Renal pelvis (tissue), 4 donors: ENCODE data around the gene NOL6. TPM values are rescaled to one million over a fixed set of nuclear protein-coding genes. Genes with fewer than 3 reads are reported as not detected.
"Not testable (repeated sequence)": the region's sequence is repeated elsewhere in the genome, so short reads cannot be mapped to it uniquely, and the experiment has no call there.

Source experiments
- DNase-seq: peaks from one replicate; pipeline ENCODE4 v3.0.0-alpha.2; 2013
- polyA plus RNA-seq, 3 donors: library from polyadenylated mRNA; unstranded; fragments of 120-200 nt; gene quantifications; one replicate each; pipeline ENCODE4 v1.2.1, GENCODE V29; 2013; ENCODE audit not compliant: insufficient read length in 3 of 3

The NOL6 gene
- polyA plus RNA-seq, 3 donors: 26.6 to 27.1 (median 26.9) TPM

DNA sequence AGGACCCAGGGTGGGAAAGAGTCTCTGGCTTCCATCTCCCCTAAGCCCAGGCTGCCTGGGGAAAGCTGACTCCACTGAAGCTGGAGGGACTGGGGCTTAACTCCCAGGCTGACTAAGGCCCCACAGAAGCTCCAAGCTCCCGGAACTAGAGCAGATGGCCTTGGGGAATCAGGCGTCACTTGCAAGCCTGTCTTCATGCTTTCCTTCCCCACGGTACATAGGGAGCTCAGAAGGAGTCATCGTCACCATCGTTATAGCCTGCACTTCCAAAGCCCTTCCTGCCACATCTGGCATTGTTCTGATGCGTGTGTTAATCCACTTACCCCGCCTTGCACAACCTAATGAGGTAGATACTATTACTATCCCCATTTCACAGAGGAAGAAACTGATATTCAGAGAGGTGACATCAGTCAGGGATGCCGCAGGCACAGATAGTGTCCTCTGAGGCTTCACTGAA lies 37.9 kb downstream of the NOL6 start:
- DNase-seq: no peak

DNA sequence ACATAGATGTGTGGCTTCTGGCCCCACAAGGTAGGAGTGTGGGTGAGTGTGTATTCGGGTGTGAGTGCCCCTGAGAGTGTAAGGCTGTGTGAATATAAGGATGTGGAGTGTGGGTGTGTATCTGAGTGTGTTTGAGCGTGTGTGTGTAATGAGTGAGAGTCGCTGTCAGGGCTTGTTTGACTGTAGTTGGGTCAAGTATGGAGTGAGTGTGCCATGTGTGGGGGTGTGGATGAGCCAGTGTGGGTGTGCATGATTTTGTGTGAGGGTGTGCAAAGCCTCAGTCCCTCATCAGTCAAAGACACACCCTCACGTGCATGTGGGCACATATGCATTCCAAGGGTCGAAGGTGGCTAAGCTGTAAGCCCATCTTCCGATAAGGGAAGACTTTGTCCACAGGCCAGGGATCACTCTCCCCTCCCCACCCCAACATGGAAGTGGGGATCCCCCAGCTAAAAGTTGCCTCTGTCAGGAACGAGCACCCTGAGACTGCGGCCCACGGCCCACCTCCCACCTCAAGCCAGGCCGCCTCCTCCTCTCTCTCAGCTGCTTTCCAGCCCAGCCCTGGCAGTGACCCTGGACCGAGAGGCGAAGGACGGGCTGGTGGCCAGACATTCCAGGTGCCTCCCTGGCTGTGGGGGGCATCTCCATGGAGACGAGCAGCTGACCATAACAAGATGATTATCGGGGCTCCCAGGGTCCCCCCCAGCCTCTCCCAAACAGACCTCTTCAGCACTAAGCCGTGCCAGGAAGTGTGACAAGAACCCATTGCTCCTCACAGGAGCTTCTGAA lies 39.2 kb downstream of the NOL6 start:
- DNase-seq: no peak

DNA sequence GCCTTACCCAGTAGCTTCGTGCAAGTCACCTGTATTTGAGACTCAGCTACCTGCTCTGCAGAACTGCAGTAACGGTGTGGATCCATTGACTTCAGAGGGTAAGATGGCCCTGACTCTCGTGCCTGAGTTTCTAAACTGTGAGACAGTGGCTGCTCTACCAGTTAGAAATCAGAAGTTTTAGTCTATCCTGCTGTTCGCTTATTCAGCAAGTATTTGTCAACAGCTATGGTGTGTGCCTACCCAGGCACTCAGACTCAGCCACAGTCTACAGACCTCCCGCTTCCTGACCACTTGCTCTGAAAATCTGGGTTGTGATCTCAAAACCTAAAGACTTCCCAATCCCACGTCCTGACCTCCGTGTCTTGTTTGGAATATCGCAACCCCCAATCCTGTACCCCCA lies 39.9 kb downstream of the NOL6 start:
- no peak for DNase-seq

DNA sequence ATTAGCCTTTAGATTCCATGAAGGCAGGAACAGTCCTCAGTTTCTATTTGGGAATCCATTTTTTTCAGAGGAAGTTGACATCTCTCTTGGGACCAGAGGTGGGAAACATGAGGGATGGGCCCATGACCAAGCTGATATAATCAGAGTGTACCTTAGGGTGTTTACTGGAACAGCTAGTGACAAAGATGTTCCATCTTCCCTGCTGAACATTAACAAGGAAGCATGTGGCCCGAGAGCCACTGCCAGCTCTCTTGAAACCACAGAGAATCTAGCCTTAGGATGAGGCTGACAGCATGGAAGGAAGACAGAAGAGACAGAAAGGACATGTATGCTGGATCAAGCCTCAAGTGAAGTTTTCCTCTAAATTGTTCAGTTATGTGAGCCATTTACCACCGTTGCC lies 42.3 kb downstream of the NOL6 start:
- no peak for DNase-seq

GRCh38 chr9:33430942-33431341 lies 42.8 kb downstream of the NOL6 start:
- no peak for DNase-seq

DNA sequence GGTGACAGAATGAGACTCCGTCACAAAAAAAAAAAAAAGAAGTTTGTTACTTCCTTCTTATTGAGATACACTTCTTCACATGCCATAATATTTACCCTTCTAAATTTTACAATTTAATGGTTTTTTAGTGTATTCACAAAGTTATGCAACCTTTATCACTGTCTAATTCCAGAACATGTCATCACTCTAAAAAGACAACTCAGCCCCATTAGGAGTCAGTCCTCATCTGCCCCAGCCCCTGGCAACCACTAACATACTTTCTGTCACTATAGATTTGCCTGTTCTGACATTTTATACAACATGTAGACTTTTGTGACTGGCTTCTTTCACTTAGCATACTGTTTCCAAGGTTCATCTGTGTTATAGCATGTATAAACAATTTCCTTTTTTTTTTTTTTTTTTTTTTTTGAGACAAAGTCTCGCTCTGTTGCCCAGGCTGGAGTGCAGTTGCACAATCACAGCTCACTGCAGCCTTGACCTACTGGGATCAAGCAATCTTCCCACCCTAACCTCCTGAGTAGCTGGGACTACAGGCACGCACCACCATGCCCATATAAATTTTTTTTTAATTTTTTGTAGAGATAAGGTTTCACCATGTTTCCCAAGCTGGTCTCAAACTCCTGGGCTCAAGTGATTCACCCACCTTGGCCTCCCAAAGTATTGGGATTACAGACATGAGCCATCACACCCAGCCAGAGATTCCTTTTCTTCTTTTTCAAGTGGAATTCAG lies 44.3 kb downstream of the NOL6 start:
- DNase-seq: no peak

DNA sequence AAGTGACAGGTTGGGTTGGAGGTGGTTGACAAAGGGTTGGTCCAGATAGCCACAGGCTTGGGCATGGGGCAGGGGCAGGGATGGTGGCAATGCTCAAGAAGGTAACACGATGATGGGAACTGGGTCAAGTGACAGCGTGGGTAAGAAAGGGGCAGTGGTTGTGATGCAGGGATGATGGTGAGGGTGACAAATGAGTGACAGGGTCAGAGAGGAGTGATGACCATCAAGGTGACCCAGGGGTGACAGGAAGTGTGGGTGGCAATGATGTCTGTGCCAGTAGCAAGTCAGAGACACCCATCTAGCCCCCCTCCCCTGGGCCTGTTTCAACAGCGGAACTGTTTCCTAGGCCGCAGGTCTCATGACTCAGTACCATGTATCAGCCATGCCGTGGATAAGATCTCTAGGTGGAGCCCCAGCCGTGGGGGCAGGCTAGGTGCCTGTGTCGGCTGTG lies 46.9 kb downstream of the NOL6 start:
- no peak for DNase-seq

DNA sequence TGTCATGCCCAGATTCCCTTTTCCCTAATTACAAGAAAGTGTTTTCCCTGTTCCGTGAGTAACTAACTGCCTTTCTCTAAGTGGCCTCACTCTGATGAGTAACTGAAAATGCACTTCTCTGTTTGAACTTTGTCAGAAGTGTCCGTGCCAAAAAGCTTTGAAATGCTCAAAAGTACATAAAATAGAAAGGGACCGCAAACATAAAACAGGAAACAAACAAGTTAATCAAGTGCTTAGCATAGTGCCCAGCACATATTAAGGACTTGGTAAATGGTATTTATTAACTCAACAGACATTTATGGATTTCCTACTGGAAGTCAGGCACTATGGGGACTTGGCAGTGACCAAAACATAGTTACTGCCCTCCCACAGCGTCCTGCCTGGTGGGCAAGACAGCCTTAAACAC lies 48.6 kb downstream of the NOL6 start:
- no peak for DNase-seq

DNA sequence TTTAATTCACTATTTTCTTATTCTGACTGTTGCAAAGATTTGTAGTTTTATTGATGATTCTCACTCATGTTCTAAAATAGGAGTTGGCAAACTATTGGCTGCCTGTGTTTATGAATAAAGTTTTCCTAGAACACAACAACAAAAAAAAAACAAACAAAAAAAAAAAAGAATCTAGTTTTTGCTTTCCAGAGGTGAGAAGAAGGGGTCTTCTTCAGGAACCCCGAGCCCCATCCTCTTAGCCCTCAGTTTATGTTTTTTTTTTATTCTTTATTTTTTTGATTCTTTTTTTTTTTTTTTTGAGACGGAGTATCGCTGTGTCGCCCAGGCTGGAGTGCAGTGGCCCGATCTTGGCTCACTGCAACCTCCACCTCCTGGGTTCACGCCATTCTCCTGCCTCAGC lies 49.2 kb downstream of the NOL6 start:
- DNase-seq: not testable (repeated sequence)

DNA sequence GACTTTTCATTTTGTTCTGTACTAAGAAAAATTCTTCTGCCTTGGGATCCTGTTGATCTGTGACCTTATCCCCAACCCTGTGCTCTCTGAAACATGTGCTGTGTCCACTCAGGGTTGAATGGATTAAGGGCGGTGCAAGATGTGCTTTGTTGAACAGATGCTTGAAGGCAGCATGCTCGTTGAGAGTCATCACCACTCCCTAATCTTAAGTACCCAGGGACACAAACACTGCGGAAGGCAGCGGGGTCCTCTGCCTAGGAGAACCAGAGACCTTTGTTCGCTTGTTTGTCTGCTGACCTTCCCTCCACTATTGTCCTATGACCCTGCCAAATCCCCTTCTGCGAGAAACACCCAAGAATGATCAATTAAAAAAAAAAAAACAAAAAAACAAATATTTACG lies 49.7 kb downstream of the NOL6 start:
- DNase-seq: not testable (repeated sequence)

- DNase-seq: no peak
Measured at GRCh38 chr9:33419708-33420303, 53.9 kb downstream of the NOL6 start.

GRCh38 chr9:33418090-33418489 lies 55.6 kb downstream of the NOL6 start:
- DNase-seq: no peak

DNA sequence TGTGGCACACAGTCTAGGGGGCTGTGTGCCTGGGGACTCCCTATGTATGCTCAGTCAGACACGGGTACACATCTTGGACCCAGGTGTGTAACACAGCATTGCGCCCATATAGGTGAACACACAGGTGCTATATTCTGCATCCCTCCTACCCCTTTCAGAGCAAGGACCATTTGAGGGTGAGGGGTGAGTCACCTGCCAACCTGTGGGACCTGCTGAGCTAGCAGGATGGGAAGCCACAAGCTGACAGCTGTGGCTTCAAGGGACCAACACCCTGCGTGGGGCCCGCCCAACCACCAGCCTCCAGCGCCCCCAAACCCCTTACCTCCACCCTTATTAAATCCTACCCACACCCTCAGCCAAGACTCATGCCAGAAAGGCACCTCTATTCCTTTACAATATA lies 56.7 kb downstream of the NOL6 start:
- DNase-seq: no peak

DNA sequence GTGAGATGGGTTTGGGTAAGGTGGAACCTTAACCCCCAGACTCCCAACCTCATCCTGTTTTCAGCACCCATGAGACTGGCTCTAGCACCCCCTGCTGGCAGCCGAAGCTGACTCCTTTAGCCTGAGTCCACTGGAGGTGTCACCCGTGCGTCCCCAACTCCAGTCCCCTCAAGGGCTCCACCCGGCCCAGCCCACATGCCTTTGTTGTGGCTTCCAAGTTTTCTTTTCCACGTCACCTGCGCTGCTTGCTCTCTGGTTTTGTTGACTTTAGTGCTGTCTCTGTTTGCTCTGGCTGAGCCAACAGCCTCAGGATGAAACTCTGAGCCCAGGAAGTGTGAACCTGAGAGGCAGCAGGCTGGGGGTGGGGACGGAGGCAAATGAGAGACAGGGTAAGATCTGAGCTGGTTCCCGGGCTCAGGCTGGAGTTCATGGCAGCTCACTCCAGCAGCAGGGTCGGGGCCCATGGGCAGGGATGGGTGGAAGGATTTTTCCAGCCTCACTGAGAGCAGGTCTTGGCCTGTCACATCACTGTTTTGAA lies 58.2 kb downstream of the NOL6 start:
- DNase-seq: peak; percentile 35

GRCh38 chr9:33414889-33415500 lies 58.7 kb downstream of the NOL6 start:
- DNase-seq: no peak

- DNase-seq: no peak
Measured at GRCh38 chr9:33414268-33414667, 59.5 kb downstream of the NOL6 start.

Other genes with a start within 250 kb of the NOL6 start
- not detected for gene SPINK4, start 233.8 kb downstream of the NOL6 start, polyA plus RNA-seq
- gene BAG1, start 209.2 kb downstream of the NOL6 start, polyA plus RNA-seq: 10 to 100 TPM; 74.8 to 80.3 (median 77.6) TPM
- gene CHMP5, start 208.9 kb downstream of the NOL6 start, polyA plus RNA-seq: 100 to 1,000 TPM; 105 to 112 (median 110) TPM
- 10 to 100 TPM; 28.2 to 40.2 (median 38.9) TPM for gene NFX1, start 183.4 kb downstream of the NOL6 start, polyA plus RNA-seq
- gene AQP7, start 71.4 kb downstream of the NOL6 start, polyA plus RNA-seq: 10 to 100 TPM; 23.2 to 33.7 (median 33.2) TPM
- 10 to 100 TPM; 42.3 to 92.2 (median 44.1) TPM for gene AQP3, start 26.3 kb downstream of the NOL6 start, polyA plus RNA-seq
- 1 to 10 TPM in 1 of 3 donors, under 1 TPM in 2; 0.34 to 1.6 (median 0.93) TPM for gene ANKRD18B, start 50.3 kb upstream of the NOL6 start, polyA plus RNA-seq